ENCODE results near the gene LAMA5. TPM values are rescaled to one million over a fixed set of nuclear protein-coding genes. Genes with fewer than 3 reads are reported as not detected.
A peak's percentile ranks its signal among the peaks of the same experiment; 100 is the strongest.

The LAMA5 gene
- under 1 TPM; 0.40 to 0.63 TPM for total RNA-seq

- Mint-ChIP-seq H3K27ac (no peak within 1 kb of the TSS), H3K4me3 (no peak within 1 kb of the TSS), H3K9me3 (ENCODE audit: insufficient read depth) (no peaks in the 10 kb centered on the region), H3K36me3 (ENCODE audit: low read depth) (no peaks in the 10 kb centered on the region), H3K4me1 (ENCODE audit: low read depth) (peaks cover 2% of the 10 kb centered on the region), H3K27me3 (ENCODE audit: low read depth) (peaks cover 14% of the 10 kb centered on the region)
- DNase-seq (no peak), ATAC-seq (peak; percentile 52)
- ChIA-PET POLR2A (interaction anchor here (1.3 kb wide), 1 partner anchor 11 kb away, joined by 3 read pairs; no protein-coding TSS in a partner anchor), CTCF (interaction anchor here (1.7 to 1.8 kb wide), 2 partner anchors 16 to 65 kb away, joined by 4 read pairs; partner anchors contain the start of gene ADRM1)
Measured at GRCh38 chr20:62367136-62367632, at the start of gene LAMA5. Gene LAMA5, minus strand, starts transcription at chr20:62367312. Its CDS starts 67 bp downstream, at chr20:62367245.

- Mint-ChIP-seq H3K27ac (no peak overlapping the region), H3K9me3 (ENCODE audit: insufficient read depth) (no peaks in the 10 kb centered on the region), H3K4me1 (ENCODE audit: low read depth) (no peaks in the 10 kb centered on the region), H3K4me3 (no peak overlapping the region), H3K36me3 (ENCODE audit: low read depth) (no peaks in the 10 kb centered on the region), H3K27me3 (ENCODE audit: low read depth) (no peaks in the 10 kb centered on the region)
- CTCF ChIA-PET = no interaction called here
- ATAC-seq = no peak
- DNase-seq = no peak
- POLR2A ChIA-PET = no interaction called here
Measured at GRCh38 chr20:62415354-62416111, 48.4 kb upstream of the LAMA5 start.

GRCh38 chr20:62413896-62414481 lies 46.9 kb upstream of the LAMA5 start:
- no peak overlapping the region for H3K4me3 Mint-ChIP-seq
- H3K27me3 Mint-ChIP-seq (ENCODE audit: low read depth) = no peaks in the 10 kb centered on the region
- ChIA-PET POLR2A (no interaction called here), CTCF (no interaction called here)
- no peaks in the 10 kb centered on the region for H3K36me3 Mint-ChIP-seq (ENCODE audit: low read depth)
- peaks cover 10% of the 10 kb centered on the region for H3K4me1 Mint-ChIP-seq (ENCODE audit: low read depth)
- no peak overlapping the region for H3K27ac Mint-ChIP-seq
- DNase-seq = no peak
- H3K9me3 Mint-ChIP-seq (ENCODE audit: insufficient read depth) = no peaks in the 10 kb centered on the region
- ATAC-seq = no peak

GRCh38 chr20:62413025-62413570 lies 46.0 kb upstream of the LAMA5 start:
- H3K4me1 Mint-ChIP-seq (ENCODE audit: low read depth) = peaks cover 10% of the 10 kb centered on the region
- DNase-seq (no peak), ATAC-seq (no peak)
- H3K36me3 Mint-ChIP-seq (ENCODE audit: low read depth) = no peaks in the 10 kb centered on the region
- H3K9me3 Mint-ChIP-seq (ENCODE audit: insufficient read depth) = no peaks in the 10 kb centered on the region
- H3K27me3 Mint-ChIP-seq (ENCODE audit: low read depth) = no peaks in the 10 kb centered on the region
- CTCF ChIA-PET = no interaction called here
- POLR2A ChIA-PET = no interaction called here
- H3K4me3 Mint-ChIP-seq = no peak overlapping the region
- no peak overlapping the region for H3K27ac Mint-ChIP-seq

GRCh38 chr20:62412194-62413024 lies 45.3 kb upstream of the LAMA5 start:
- no peaks in the 10 kb centered on the region for H3K27me3 Mint-ChIP-seq (ENCODE audit: low read depth)
- ChIA-PET CTCF (no interaction called here), POLR2A (no interaction called here)
- DNase-seq (no peak), ATAC-seq (no peak)
- no peaks in the 10 kb centered on the region for H3K9me3 Mint-ChIP-seq (ENCODE audit: insufficient read depth)
- H3K36me3 Mint-ChIP-seq (ENCODE audit: low read depth) = no peaks in the 10 kb centered on the region
- H3K4me3 Mint-ChIP-seq = no peak overlapping the region
- H3K27ac Mint-ChIP-seq = no peak overlapping the region
- peaks cover 13% of the 10 kb centered on the region for H3K4me1 Mint-ChIP-seq (ENCODE audit: low read depth)

GRCh38 chr20:62411479-62412193 lies 44.5 kb upstream of the LAMA5 start:
- ChIA-PET POLR2A (no interaction called here), CTCF (interaction anchor here (0.7 to 3.1 kb wide), 2 partner anchors 205 to 380 kb away, joined by 4 to 15 read pairs; no protein-coding TSS in a partner anchor)
- DNase-seq = no peak
- no peaks in the 10 kb centered on the region for H3K36me3 Mint-ChIP-seq (ENCODE audit: low read depth)
- no peaks in the 10 kb centered on the region for H3K9me3 Mint-ChIP-seq (ENCODE audit: insufficient read depth)
- no peak overlapping the region for H3K4me3 Mint-ChIP-seq
- ATAC-seq = no peak
- peaks cover 13% of the 10 kb centered on the region for H3K4me1 Mint-ChIP-seq (ENCODE audit: low read depth)
- H3K27ac Mint-ChIP-seq = no peak overlapping the region
- no peaks in the 10 kb centered on the region for H3K27me3 Mint-ChIP-seq (ENCODE audit: low read depth)

- ATAC-seq = no peak
- Mint-ChIP-seq H3K27me3 (ENCODE audit: low read depth) (no peaks in the 10 kb centered on the region), H3K27ac (no peak overlapping the region), H3K4me3 (no peak overlapping the region), H3K36me3 (ENCODE audit: low read depth) (no peaks in the 10 kb centered on the region), H3K4me1 (ENCODE audit: low read depth) (peaks cover 17% of the 10 kb centered on the region), H3K9me3 (ENCODE audit: insufficient read depth) (no peaks in the 10 kb centered on the region)
- POLR2A ChIA-PET = no interaction called here
- CTCF ChIA-PET = interaction anchor here (0.7 to 3.1 kb wide), 10 partner anchors 8 to 397 kb away, joined by 4 to 15 read pairs (median 5); no protein-coding TSS in a partner anchor
- DNase-seq = no peak
Measured at GRCh38 chr20:62410746-62411478, 43.8 kb upstream of the LAMA5 start.

- Mint-ChIP-seq H3K4me1 (ENCODE audit: low read depth) (peaks cover 24% of the 10 kb centered on the region), H3K4me3 (no peak overlapping the region), H3K9me3 (ENCODE audit: insufficient read depth) (no peaks in the 10 kb centered on the region), H3K27ac (no peak overlapping the region), H3K36me3 (ENCODE audit: low read depth) (no peaks in the 10 kb centered on the region), H3K27me3 (ENCODE audit: low read depth) (no peaks in the 10 kb centered on the region)
- DNase-seq (peak; percentile 54), ATAC-seq (no peak)
- CTCF ChIA-PET = interaction anchor here (0.6 to 3.1 kb wide), 13 partner anchors 9 to 398 kb away, joined by 3 to 15 read pairs (median 5); no protein-coding TSS in a partner anchor
- POLR2A ChIA-PET = no interaction called here
Measured at GRCh38 chr20:62409931-62410745, 43.0 kb upstream of the LAMA5 start.

- no peaks in the 10 kb centered on the region for H3K27me3 Mint-ChIP-seq (ENCODE audit: low read depth)
Measured at GRCh38 chr20:62409086-62409853, 42.2 kb upstream of the LAMA5 start.

More at GRCh38 chr20:62409086-62409853, 42.2 kb upstream of the LAMA5 start:
- Mint-ChIP-seq H3K9me3 (ENCODE audit: insufficient read depth) (no peaks in the 10 kb centered on the region), H3K4me3 (no peak overlapping the region), H3K36me3 (ENCODE audit: low read depth) (no peaks in the 10 kb centered on the region), H3K4me1 (ENCODE audit: low read depth) (peaks cover 27% of the 10 kb centered on the region), H3K27ac (no peak overlapping the region)
- ATAC-seq = no peak
- CTCF ChIA-PET = interaction anchor here (0.6 to 3.1 kb wide), 12 partner anchors 9 to 399 kb away, joined by 3 to 15 read pairs (median 5); no protein-coding TSS in a partner anchor
- POLR2A ChIA-PET = interaction anchor here (2.0 kb wide), 1 partner anchor 22 kb away, joined by 5 read pairs; the partner anchor contains the start of gene RPS21
- no peak for DNase-seq

Measured in activated CD8-positive, alpha-beta T cell treated with anti-CD3 and anti-CD28 coated beads, Interleukin-2, amount 10 ng/mL, durations not matched to agents 7 days and 5 days (primary cell).